T-helper 9 cell (primary cell): ENCODE data around the gene VWA3A.
"Not testable (repeated sequence)": the region's sequence is repeated elsewhere in the genome, so short reads cannot be mapped to it uniquely, and the experiment has no call there.

ENCODE experiments used
- DNase-seq: peaks from one replicate; pipeline ENCODE4 v3.0.0-alpha.2; 2020

VWA3A gene

DNA sequence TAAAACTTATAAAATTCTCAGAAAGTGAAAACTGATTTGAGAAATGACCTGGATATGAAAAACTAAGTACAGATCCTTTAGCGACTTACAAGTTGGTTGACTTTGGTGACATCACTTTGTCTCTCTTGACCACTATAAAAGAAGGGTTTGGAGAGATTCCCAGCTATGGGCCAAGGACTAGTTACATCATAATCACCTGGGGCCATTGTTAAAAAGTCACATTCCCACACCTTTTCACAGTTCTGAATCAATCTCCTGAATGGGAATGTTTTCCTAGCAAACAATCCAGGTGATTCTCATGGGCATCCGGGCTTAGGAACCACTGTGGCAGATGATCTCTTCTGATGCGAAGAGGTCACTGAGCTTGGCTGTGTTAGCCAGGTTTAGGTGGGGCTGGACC, 620 bp upstream of the VWA3A start:
- DNase-seq, result no peak

DNA sequence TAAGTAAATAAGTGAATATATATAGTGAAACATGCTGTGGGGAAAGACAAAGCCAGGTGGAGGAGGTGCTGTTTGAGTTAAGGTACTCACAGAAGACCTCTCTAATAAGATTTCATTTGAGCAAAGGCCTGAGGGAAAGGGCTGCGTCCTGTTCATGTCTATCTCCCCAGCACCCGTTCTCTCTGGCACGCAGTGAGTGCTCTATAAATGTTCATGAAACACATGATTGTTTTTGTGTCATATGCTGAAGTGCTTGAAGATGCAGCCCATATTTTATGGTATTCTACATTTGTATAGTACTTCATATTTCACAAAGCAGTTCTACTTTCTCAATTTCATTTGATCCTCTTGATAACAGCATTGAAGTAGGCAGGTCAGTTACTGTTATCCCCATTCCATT, 990 bp downstream of the VWA3A start:
- DNase-seq, result no peak

- no peak for DNase-seq
Observed at GRCh38 chr16:22093996-22094395, 1.7 kb downstream of the VWA3A start.

GRCh38 chr16:22098405-22099255, 6.3 kb downstream of the VWA3A start:
- DNase-seq, result no peak

DNA sequence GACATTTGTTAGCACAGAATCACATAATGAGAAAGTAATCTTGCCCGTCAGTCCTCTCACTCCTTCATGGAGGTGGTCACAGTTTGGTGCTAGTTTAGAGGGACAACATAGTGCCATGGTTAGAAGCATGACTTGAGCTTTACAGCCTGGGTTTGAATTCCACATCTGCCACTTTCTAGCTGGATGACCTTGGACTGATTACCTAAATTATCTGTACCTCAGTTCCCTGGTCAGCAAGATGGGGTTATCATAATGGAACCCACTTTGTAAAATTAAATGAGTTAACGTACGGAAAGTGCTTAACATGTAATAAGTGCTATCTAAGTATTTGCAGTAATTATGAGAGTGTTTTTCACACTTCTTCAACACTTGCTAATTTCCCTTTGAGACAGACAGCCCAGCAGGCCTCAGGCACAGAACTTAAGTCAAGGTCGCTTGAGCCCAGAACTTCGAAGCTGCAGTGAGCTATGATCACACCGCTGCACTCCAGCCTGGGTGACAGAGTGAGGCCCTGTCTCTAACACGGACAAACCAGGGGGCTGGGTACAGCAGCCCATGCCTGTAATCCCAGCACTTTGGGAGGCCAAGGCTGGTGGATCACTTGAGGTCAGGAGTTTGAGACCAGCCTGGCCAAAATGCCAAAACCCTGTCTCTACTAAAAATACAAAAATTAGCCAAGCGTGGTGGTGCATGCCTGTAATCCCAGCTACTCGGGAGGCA, 7.1 kb downstream of the VWA3A start:
- DNase-seq, result no peak

DNA sequence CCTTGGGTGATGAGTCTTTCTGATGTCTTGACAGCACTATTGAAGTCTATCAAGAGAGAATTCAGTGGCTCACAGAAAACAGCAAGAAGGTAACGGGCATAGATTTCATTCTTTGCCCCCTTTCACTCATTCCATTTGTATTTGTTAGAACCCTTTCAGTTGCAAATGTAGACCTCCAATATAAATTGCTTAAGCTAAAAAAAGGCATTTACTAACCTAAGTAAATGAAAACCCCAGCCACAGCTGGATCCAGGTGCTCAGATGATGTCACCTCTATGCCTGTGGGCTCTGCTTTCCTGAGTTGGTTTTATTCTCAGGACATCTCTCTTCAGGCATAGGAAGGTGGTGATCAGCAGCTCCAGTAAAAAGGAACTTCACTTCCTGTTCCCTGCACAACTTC, 11.1 kb downstream of the VWA3A start:
- DNase-seq, result no peak

DNA sequence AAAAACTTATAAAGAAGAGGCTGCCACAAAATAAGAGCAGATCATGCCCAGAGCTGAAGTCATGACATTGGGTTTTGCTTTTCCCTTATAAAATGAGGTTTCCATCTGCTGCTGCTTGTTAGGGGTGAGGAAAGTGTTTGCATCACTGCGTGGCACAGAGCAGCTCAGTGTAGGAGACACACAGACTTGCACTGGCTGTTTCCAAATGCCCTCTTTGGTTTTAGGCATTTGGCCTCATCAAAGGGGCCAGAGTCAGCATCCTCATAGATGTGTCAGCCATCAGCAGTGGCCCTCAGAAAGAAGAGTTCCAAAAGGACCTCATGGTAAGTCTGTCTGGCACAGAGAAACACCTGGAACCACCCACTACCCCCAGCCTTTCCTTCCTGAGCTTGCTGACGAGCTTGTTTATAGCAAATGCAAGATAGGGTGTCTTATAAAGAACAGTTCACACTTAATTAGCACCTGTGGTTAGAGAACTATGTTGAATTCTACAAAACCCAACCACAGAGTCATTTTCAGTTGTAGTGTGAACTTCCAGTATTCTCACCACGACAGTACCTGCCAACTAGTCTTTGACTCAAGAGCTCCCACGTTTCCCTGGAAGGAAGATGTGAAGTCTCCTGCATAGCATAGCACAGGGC, 17.0 kb downstream of the VWA3A start:
- no peak for DNase-seq

DNA sequence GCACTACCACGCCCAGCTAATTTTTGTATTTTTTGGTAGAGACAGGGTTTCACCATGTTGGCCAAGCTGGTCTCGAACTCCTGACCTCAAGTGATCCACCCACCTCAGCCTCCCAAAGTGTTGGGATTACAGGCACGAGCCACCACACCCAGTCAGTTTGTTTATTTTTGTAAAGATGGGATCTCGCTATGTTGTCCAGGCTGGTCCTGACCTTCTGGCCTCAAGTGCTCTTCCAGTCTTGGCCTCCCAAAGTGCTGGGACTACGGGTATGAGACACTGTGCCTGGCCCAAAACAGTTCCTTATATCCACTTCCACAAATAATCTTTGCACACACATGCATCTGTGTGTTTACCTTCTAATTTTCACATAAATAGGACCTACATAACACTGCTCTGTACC, 19.3 kb downstream of the VWA3A start:
- not testable (repeated sequence) for DNase-seq

- DNase-seq, result no peak
Observed at GRCh38 chr16:22116095-22116700, 23.9 kb downstream of the VWA3A start.

- DNase-seq, result no peak
Observed at GRCh38 chr16:22117609-22118008, 25.3 kb downstream of the VWA3A start.

- no peak for DNase-seq
Observed at GRCh38 chr16:22120440-22120839, 28.1 kb downstream of the VWA3A start.

DNA sequence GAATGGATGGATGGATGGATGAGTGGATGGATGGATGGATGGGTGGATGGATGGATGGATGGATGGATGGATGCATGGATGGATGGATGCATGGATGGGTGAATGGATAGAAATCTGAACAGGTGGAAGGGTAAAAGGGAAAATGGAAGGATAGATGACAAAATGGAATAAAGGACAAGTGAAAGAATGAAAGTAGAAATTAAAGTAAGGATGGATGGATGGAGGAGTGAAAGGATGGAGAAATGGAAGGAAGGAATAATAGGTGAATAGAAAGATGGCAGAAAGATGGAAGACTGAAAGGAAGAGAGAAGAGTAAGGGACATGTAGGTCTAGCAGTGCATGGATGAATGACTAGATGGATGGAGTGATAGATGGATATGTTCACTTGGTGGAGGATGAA, 29.9 kb downstream of the VWA3A start:
- DNase-seq, result no peak

DNA sequence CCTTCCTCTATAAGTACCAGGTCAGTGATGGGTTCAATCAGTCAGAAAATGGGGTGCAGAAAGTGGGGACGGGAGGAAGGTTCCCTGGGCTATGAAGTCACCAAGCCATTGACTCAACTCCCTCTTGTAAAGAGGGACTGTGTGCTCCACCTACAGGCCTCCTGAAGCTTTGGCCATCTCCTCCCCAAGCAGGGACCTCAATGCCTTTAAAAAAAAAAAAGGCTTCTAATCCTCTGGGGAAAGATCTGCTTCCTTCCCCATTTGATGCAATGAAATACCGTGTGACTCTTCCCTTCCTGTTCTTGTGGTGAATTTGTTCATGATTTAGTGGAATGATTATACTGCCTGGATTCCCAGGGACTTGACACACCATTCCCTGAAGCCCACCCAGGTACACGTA, 30.8 kb downstream of the VWA3A start:
- DNase-seq, result no peak

DNA sequence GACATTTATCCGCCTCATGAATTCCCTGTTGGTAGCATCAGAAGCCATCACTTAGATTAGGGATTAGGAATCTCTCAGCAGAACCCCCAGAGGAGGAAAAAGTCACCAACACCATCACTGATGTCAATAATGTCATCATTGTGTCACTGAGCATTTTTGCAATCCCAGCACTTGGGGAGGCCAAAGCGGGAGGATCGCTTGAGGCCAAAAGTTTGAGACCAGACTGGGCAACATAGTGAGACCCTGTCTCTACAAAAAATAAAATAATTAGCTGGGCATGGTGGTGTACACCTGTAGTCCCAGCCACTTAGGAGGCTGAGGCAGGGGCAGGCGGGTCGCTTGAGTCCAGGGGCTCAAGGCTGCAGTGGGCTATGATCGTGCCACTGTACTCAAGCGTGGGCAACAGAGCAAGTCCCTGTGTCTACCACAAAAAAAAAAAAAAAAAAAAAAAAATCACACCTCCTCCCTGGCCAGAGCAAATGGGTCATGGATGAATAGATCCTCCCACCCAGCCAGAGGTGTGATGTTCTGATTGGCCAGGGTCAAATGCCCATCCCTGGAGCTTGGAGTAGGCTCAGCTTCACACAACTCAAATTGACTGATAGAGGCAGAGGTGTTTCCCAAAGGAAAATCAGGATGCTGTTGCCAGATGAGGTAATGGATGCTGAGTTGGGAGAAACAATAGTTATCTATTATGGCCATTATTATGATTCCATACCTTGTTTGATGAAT, 31.6 kb downstream of the VWA3A start:
- no peak for DNase-seq

- DNase-seq, result no peak
Observed at GRCh38 chr16:22124583-22125284, 32.4 kb downstream of the VWA3A start.

DNA sequence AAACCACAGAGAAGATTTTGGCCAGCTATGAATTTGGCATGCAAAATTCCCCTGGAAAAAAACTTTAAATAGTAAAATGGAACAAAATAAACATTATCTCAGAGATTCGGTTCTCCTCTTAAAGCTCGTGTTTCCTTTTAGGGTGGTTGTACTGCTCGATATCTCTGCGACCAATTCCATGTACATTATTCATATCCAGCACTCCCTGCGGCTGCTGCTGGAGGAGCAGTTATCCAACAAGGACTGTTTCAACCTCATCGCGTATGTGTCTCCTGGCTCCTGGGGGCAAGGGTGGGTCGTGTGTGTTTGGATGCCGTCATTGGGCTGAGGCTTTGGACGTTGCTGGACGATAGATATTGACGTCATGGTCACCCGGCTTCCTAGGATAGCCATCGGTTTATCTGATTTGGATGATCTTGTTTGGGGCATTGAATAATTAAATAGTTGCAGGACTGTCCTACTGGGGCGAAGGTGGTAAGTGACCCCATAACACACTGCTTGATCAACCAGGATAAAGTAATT, 33.8 kb downstream of the VWA3A start:
- no peak for DNase-seq

DNA sequence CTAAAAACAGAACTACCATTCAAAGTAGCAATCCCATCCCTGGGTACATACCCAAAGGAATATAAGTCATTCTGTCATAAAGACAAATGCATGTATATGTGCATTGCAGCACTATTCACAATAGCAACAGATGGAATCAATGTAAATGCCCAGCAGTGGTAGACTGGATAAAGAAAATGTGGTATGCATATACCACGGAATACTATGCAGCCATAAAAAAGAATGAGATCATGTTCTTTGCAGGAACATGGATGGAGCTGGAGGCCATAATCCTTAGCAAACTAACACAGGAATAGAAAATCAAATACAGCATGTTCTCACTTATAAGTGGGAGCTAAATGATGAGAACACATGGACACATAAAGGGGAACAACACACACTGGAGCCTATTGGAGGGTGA, 36.2 kb downstream of the VWA3A start:
- not testable (repeated sequence) for DNase-seq

- no peak for DNase-seq
Observed at GRCh38 chr16:22130528-22130927, 38.2 kb downstream of the VWA3A start.

DNA sequence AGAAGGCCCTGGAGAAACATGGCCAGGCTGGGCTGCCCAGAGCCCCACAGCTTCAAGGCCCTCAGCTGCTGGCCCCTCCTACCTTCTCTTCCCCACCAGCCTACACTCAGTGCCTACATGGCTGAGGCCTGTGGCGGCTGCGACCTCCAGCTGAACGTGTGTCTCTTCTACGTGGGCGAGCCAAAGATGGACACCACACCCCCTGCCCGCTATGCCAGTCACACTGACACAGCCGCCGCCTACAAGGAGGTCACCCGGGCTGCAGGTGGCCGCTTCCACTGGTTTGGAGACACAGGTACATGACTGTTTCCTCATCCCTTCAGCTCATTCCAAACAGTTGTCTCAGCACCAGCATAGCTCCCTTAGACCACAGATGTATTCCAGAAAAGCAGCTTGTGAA, 40.5 kb downstream of the VWA3A start:
- no peak for DNase-seq

- no peak for DNase-seq
Observed at GRCh38 chr16:22138482-22138881, 46.1 kb downstream of the VWA3A start.

DNA sequence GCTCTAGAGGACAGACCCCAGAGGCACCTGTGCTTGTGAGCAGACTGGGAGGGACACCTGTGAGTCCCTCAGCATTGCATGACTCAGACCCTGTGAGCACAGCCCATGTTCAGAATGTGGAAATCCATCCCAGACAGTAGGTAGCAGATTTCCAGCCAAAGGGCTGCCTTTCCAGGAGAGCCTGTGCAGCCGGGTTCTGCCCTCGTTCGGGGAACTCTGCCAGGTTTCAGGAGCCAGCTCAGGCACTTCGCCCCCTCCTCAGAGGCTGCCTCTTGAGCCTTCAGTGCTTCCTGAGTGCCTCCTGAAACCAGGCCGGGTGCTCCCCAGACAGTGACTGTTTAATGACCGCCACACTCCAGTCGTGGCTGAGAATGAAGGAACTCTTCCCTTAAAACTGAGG, 46.7 kb downstream of the VWA3A start:
- no peak for DNase-seq

GRCh38 chr16:22139732-22140131, 47.4 kb downstream of the VWA3A start:
- DNase-seq, result no peak
